ENCODE results near the gene CACNA1B.

CACNA1B gene

GRCh38 chr9:138070815-138071214 lies 193.2 kb downstream of the CACNA1B start:
- TF ChIP-seq, protein P1, sequence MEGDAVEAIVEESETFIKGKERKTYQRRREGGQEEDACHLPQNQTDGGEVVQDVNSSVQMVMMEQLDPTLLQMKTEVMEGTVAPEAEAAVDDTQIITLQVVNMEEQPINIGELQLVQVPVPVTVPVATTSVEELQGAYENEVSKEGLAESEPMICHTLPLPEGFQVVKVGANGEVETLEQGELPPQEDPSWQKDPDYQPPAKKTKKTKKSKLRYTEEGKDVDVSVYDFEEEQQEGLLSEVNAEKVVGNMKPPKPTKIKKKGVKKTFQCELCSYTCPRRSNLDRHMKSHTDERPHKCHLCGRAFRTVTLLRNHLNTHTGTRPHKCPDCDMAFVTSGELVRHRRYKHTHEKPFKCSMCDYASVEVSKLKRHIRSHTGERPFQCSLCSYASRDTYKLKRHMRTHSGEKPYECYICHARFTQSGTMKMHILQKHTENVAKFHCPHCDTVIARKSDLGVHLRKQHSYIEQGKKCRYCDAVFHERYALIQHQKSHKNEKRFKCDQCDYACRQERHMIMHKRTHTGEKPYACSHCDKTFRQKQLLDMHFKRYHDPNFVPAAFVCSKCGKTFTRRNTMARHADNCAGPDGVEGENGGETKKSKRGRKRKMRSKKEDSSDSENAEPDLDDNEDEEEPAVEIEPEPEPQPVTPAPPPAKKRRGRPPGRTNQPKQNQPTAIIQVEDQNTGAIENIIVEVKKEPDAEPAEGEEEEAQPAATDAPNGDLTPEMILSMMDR (conservative IDR thresholded peaks at IDR 0.05; ENCODE audit: low read depth, low read length), result no peak
- no peak overlapping the region for H3K4me3 ChIP-seq (IDR thresholded peaks at IDR 0.05; ENCODE audit: insufficient read depth, low read depth, low read length)
- no peak overlapping the region for H3K9ac ChIP-seq
- no peak overlapping the region for H3K27ac ChIP-seq
- H3K27me3 ChIP-seq (ENCODE audit: insufficient read depth, low read depth), result peaks cover 8% of the 10 kb centered on the region; the same call in 1 of the 2 replicates
- no peaks in the 10 kb centered on the region for H3K36me3 ChIP-seq (ENCODE audit: insufficient read depth)
- no peak overlapping the region for H2AFZ ChIP-seq (ENCODE audit: low read depth)
- no peaks in the 10 kb centered on the region for H3K4me1 ChIP-seq (ENCODE audit: low read depth, poor library complexity, severe bottlenecking)
- no peaks in the 10 kb centered on the region for H4K20me1 ChIP-seq (ENCODE audit: insufficient read depth)
- H3K79me2 ChIP-seq (ENCODE audit: insufficient read depth, low read depth), result no peaks in the 10 kb centered on the region
- H3K4me2 ChIP-seq, result no peak overlapping the region

DNA sequence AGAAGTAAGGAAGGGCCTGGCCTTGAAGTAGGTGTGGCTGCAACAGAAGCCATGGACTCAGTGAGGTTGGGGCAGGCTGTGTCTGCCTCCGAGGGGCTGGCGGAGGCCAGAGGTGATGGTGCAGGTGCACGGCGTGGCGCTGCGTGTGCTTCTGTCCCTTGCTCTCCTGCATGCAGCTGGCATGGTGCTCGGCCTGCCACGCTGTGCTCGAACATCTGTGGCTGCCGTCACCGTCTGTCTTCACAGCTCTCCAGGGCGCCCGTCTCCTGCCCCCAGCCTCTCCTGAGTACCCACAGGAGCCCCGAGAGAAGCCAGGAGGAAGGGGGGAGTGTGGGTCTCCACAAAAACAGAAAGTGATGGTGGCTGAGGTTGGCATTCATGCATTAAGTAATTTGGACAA lies 193.7 kb downstream of the CACNA1B start:
- Histone ChIP-seq H3K36me3 (ENCODE audit: insufficient read depth) (no peaks in the 10 kb centered on the region), H4K20me1 (ENCODE audit: insufficient read depth) (no peaks in the 10 kb centered on the region), H3K79me2 (ENCODE audit: insufficient read depth, low read depth) (no peaks in the 10 kb centered on the region), H3K4me1 (ENCODE audit: low read depth, poor library complexity, severe bottlenecking) (no peaks in the 10 kb centered on the region), H3K9ac (no peak overlapping the region), H3K4me2 (no peak overlapping the region), H3K4me3 (IDR thresholded peaks at IDR 0.05; ENCODE audit: insufficient read depth, low read depth, low read length) (no peak overlapping the region), H3K27ac (no peak overlapping the region), H3K27me3 (ENCODE audit: insufficient read depth, low read depth) (peaks cover 10% of the 10 kb centered on the region; the same call in 1 of the 2 replicates), H2AFZ (ENCODE audit: low read depth) (no peak overlapping the region)
- TF ChIP-seq, protein P1 (conservative IDR thresholded peaks at IDR 0.05; ENCODE audit: low read depth, low read length), result no peak

DNA sequence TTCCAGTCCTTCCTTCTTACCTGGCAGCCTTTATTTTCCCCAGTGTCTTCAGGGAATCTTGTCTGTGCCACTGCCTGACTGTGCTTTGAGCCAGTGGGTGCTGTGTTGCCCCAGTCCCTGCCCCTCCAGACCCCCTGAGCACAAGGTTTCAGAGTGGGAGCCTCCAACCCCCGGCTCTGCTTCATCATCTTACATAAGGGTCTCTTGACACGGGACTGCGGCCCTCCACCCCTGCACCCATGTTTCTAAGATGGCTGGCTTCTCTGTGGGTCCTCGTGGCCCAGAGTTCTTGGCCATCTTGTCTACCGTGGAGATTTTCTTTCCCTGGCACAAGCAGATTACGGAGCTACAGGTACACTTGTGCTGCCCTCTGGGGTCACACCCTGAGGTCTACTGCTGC lies 194.1 kb downstream of the CACNA1B start:
- TF ChIP-seq, protein P1 (conservative IDR thresholded peaks at IDR 0.05; ENCODE audit: low read depth, low read length), result no peak
- H3K79me2 ChIP-seq (ENCODE audit: insufficient read depth, low read depth), result no peaks in the 10 kb centered on the region
- peaks cover 14% of the 10 kb centered on the region; the same call in 1 of the 2 replicates for H3K27me3 ChIP-seq (ENCODE audit: insufficient read depth, low read depth)
- H4K20me1 ChIP-seq (ENCODE audit: insufficient read depth), result no peaks in the 10 kb centered on the region
- H2AFZ ChIP-seq (ENCODE audit: low read depth), result no peak overlapping the region
- H3K4me2 ChIP-seq, result no peak overlapping the region
- no peaks in the 10 kb centered on the region for H3K4me1 ChIP-seq (ENCODE audit: low read depth, poor library complexity, severe bottlenecking)
- H3K4me3 ChIP-seq (IDR thresholded peaks at IDR 0.05; ENCODE audit: insufficient read depth, low read depth, low read length), result no peak overlapping the region
- no peak overlapping the region for H3K9ac ChIP-seq
- no peaks in the 10 kb centered on the region for H3K36me3 ChIP-seq (ENCODE audit: insufficient read depth)
- no peak overlapping the region for H3K27ac ChIP-seq

GRCh38 chr9:138072161-138072842 lies 194.7 kb downstream of the CACNA1B start:
- Histone ChIP-seq H3K4me1 (ENCODE audit: low read depth, poor library complexity, severe bottlenecking) (no peaks in the 10 kb centered on the region), H3K4me2 (no peak overlapping the region), H3K9ac (no peak overlapping the region), H3K27me3 (ENCODE audit: insufficient read depth, low read depth) (peaks cover 15% of the 10 kb centered on the region; the same call in 1 of the 2 replicates), H3K4me3 (IDR thresholded peaks at IDR 0.05; ENCODE audit: insufficient read depth, low read depth, low read length) (no peak overlapping the region), H3K36me3 (ENCODE audit: insufficient read depth) (no peaks in the 10 kb centered on the region), H4K20me1 (ENCODE audit: insufficient read depth) (no peaks in the 10 kb centered on the region), H3K79me2 (ENCODE audit: insufficient read depth, low read depth) (no peaks in the 10 kb centered on the region), H3K27ac (no peak overlapping the region), H2AFZ (ENCODE audit: low read depth) (no peak overlapping the region)
- TF ChIP-seq, protein P1 (conservative IDR thresholded peaks at IDR 0.05; ENCODE audit: low read depth, low read length), result no peak

All from KMS-11 (cell line).